ENCODE data around the gene CA10.

CA10 gene

GRCh38 chr17:51709694-51710633 lies 448.6 kb downstream of the CA10 start:
- no peak for DNase-seq

DNA sequence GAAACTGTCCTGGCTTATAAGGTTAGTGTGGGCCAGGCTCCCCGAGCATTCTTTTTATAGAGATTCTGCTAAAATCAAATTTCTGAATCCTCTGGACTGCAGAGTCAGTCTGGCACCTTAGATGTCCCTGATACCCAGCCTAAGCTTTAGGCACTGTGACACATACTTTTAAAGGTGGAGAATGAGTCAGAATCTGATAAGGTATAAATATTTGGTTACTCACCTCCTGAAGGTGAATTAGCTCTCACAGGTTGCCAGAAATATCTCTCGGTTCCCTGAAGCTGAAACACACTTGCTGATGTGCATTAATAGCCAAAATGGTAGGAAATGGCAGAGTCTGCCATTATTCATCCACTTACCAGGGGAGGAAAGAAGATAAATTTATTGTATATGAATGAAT lies 451.3 kb downstream of the CA10 start:
- no peak for DNase-seq

- no peak for DNase-seq
Measured at GRCh38 chr17:51706093-51706492, 452.4 kb downstream of the CA10 start.

GRCh38 chr17:51703361-51704341 lies 454.9 kb downstream of the CA10 start:
- no peak for DNase-seq

DNA sequence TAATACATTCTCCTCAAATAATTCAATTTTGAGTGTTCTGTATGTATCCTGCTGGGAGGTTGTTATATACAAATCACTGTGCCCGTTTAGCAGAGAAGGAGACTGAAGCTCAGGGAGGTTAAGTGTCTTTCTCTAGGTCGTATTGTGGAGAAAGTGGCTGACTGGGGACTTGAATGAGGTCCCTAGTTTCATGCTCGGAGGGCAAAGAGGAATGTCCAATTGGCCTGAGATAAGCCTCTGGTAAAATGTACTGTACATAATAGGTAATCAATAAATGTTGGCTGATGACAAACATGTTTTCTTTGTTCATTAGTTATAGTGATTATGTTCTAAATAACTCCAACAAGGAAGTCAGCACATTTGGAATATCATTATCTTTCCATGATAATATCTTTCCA lies 455.6 kb downstream of the CA10 start:
- DNase-seq, result no peak

DNA sequence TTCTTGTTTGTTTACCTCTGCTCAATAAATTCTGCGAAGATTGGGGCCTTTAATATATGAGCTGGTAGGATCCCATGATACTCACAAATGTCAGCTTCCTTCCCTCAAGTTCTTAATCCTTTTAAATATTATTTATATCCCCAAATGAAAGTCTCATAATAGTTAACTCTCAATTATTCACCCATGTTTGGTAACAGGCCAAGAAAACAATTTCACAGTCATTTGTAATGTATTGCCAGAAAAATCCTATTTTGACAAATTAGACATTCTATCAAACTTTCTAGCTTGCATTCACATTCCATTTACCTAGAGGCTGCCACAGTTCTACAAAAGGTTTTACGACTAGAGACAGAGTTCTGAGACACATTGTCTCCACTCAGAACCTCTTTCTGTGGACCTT lies 457.0 kb downstream of the CA10 start:
- no peak for DNase-seq

DNA sequence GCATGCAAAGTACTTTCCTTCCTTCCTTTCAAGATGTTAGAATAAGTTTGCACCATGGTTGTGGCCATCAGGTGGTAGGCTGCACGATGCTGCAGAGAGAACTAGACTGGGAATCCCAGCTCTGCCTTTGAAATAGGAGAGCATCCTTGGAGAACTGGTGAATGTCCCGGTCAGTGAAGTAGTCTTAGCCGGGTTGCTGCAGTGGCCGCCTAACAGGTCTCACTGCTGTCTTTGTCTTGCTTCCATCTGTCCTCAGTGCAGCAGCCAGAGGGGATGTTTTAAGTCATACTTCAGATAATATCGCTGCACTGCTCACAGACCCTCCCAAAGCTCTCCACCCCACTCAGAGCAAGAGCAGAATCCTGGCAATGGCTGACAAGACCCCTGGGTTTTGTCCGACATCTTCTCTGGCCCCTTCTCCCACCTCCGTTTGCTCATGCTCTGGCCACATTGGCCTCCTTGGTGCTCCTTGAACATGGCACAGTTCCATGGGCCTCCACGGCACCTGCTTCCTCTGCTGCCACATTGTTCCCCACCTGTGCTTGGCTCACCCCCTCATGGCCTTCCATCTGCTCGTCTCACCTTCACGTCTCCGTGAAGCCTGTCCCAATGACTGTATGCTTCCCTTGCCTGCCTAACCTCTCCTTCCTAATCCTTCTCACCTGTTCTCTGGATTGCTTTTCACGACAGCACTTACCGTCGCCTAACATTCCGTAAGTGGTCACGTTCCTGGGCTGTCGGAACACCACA lies 458.3 kb downstream of the CA10 start:
- DNase-seq, result no peak

GRCh38 chr17:51699303-51699702 lies 459.2 kb downstream of the CA10 start:
- no peak for DNase-seq

DNA sequence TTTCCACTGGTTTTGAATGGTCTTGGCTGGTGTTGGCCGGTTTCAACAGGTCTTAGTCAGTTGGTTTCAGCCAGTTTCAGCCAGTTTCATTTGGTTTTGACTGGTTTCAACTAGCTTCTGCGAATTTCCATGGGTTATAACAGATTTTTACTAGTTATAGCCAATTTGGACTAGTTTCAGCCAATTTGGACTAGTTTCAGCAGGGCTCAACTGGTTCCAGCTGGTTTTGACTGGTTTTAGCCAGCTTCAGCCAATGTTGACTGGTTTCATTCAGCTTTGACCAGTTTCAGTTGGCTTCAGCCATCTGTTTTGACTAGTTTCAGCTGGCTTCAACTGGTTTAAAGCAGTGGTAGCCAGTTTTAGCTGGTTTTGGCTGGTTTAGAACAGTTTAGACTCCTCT lies 465.6 kb downstream of the CA10 start:
- DNase-seq, result no peak

- no peak for DNase-seq
Measured at GRCh38 chr17:51687887-51688286, 470.6 kb downstream of the CA10 start.

GRCh38 chr17:51685287-51685909 lies 473.1 kb downstream of the CA10 start:
- no peak for DNase-seq

GRCh38 chr17:51684214-51684613 lies 474.3 kb downstream of the CA10 start:
- no peak for DNase-seq

- no peak for DNase-seq
Measured at GRCh38 chr17:51683291-51683690, 475.2 kb downstream of the CA10 start.

GRCh38 chr17:51682115-51682514 lies 476.4 kb downstream of the CA10 start:
- DNase-seq, result no peak

DNA sequence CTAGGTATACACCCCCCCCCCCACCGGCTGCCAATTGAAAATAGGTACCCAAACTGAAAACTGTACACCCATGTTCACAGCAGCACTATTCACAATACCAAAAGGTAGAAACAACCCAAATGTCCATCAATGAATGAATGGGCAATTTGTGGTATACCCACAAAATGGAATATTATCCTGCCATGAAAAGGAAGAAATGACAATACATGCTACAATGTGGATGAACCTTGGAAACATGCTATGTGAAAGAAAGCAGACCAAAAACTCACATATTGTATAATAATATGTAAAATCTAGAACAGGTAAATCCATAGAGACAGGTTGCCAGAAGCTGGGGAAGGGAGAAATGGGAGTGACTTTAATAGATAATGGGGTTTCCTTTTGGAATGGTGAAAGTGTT lies 480.6 kb downstream of the CA10 start:
- DNase-seq, result no peak

DNA sequence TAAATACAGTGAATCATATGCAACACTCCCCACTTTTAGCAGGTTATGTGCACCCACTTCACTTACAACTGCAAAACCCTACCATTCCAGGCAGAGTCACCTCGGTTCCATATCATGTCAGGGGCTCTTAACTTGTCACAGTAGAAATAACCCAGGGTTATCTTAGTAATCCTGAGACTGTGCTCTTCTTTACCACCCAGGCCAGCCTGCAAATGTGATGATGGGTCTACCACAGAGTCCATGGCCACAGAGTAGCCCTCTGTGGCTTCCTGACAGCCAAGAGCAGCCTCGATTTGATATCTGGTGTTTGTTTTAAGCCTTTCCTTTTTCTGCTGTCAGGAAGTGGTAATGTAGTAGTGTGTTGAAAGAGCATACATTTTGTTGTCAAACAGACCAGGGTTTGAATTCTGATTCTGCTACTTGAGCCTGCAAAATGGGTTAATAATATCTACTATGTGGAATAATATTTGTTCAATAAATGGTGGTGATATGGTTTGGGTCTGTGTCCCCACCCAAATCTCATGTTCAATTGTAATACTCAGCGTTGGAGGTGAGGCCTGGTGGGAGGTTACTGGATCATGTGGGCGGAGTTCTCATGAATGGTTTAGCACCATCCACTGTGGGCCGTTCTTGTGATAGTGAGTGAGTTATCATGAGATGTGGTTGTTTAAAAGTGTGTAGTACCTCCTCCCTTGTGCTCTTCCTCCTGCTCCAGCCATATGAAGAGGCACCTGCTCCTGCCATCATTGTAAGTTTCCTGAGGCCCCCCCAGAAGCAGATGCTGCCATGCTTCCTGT lies 481.6 kb downstream of the CA10 start:
- DNase-seq, result no peak

- no peak for DNase-seq
Measured at GRCh38 chr17:51674579-51675255, 483.8 kb downstream of the CA10 start.

GRCh38 chr17:51673070-51673469 lies 485.4 kb downstream of the CA10 start:
- DNase-seq, result no peak

GRCh38 chr17:51672065-51672464 lies 486.4 kb downstream of the CA10 start:
- peak; percentile 19 for DNase-seq

DNA sequence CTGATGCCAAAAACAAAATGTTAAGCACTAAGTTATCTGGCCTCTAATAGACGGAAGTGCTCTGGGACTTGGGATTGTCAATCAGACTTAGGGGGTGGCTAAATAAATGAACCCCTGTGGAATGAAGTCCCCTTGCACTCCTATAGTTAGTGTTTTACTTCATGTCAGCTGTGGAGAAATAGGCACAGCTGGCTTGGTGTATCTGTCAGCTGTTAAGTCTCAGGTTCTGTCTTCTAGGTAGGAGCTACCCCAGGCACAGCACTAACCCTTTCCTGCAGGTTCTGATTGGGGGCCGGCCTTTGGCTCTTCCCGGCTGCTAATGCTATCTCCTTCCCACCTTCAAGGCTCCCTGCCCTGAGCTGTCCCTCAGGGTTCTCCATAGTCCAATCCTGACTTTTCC lies 487.6 kb downstream of the CA10 start:
- DNase-seq, result no peak

GRCh38 chr17:51668963-51669246 lies 489.6 kb downstream of the CA10 start:
- no peak for DNase-seq

Measured in NCI-H774 (cell line).